Hematopoietic multipotent progenitor cell treated with erythropoietin and hydrocortisone succinate and interleukin-3 and kit ligand, for 15 days (in vitro differentiated cells): ENCODE measurements around the gene IBA57.
"Not testable (repeated sequence)": the region's sequence is repeated elsewhere in the genome, so short reads cannot be mapped to it uniquely, and the experiment has no call there.

Experiments used
- DNase-seq: peaks from one replicate; pipeline ENCODE4 v3.0.0-alpha.2; 2015; ENCODE audit warnings: low spot score

Gene IBA57

GRCh38 chr1:228212966-228213844 is 47.6 kb downstream of the IBA57 start:
- DNase-seq, result peak; percentile 90

DNA sequence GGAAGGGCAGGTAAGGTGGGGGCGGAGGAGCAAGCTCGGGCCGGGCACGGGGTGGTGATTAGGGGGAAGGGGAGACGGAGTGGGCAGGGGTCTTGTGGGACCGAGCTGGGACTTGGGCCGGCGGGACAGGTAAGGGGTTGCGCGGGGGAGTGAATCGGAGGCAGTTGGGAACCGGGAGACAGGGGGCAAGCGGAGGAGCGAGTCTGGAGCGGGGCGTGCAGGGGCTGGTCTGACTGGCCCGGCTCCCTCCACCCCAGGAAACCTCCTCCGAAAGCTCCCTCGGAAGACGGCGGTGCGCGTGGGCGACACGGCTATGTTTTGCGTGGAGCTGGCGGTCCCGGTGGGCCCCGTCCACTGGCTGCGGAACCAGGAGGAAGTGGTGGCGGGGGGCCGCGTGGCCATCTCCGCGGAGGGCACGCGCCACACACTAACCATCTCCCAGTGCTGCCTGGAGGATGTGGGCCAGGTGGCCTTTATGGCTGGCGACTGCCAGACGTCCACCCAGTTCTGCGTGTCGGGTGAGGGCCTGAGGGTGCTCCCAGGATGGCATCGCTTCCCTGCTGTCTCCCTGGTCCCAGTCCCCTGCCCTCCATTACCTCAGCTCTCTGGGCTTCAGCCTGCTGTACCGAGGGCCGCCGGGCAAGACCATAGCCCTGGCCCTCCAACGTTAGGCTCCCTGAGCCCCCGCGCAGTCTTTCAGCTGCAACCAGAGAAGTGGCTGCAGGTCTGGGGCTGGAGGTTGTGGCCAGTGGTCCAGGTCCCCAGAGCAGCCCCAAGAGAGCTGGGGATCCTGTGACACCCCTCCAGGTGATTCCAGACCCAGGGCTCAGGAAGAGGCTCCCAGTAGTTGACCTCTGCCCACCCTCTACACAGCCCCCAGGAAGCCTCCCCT is 48.6 kb downstream of the IBA57 start:
- DNase-seq, result no peak

DNA sequence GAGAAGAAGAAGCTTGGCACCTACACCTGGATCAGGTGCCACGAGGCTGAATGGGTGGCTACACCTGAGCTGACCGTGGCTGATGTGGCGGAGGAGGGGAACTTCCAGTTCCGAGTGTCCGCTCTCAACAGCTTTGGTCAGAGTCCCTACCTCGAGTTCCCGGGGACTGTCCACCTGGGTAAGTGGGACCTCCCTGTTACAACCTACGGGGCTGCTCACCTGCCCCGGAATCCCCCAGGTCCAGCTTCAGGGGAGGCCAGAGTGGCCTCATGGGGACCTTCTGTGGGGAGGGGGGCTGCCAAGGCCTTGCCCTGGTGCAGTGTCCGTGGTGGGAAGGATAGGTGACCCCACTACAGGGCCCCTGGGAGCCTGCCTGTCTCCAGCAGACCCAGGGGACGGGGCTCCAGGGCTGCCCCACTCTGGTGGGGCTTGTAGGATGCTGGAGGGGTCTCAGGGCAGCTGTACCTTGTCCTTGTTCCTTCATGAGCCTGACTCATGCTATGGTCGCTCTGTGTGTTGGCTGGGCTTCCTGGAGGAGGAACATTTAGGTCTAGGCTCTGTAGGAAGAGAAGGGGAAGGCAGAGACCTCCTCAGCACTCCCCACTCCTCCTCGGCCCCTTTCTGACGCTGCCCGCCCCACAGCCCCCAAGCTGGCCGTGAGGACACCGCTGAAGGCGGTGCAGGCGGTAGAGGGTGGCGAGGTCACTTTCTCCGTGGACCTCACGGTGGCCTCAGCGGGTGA is 49.5 kb downstream of the IBA57 start:
- no peak for DNase-seq

DNA sequence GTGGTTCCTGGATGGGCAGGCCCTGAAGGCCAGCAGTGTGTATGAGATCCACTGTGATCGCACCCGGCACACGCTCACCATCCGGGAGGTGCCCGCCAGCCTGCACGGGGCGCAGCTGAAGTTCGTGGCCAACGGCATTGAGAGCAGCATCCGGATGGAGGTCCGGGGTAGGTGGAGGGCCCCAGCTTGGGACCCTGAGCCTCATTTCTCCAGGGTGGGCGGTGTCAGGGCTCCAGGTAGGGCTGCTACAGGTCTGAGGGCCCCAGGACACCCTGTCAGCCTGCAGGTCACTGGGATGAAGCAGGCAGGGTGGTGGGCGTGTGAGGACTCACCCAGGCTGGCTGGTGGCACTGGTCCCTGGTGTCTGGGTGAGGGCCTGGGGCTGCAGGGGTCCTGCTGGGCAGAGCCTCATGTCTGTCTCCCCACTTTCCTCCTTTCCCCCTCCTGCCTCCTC is 50.1 kb downstream of the IBA57 start:
- DNase-seq, result no peak

- DNase-seq, result no peak
Measured at GRCh38 chr1:228216371-228217320, 51.0 kb downstream of the IBA57 start.

- DNase-seq, result no peak
Measured at GRCh38 chr1:228217551-228218344, 52.1 kb downstream of the IBA57 start.

DNA sequence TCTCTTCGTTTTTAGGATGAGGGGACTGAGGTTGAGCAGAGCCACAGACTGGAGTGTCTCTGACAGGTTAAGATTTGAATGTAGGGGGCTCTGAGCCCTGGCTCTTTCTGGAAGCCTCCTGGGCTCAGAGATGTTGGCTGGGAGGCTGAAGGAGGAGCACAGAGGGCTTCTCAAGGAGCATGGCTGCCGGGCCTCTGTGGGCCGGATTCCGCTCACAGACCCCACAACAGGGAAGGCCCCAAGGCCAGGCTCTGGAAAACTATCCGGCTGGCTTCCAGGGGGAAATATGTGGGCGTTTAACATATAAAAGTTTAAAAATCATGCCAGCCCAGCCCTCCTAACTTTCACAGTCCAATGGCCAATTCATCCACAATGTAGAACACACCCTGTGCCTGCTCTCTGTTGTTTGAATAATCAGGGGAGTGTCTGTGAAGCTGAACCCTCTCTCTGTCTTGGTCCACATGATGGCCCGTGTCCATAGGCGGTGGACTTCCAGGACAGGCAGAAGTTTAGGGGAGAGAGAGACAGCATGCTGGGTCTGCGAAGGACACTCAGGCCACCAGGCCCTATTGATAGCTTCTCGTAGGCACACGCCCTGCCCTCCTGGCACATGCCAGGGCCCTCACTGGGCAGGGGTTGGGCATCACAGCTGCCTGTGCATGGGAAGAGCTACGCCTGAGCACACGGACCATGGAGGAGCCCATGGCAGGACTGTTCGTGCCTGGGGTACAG is 53.1 kb downstream of the IBA57 start:
- no peak for DNase-seq

- no peak for DNase-seq
Measured at GRCh38 chr1:228219245-228219961, 53.8 kb downstream of the IBA57 start.

- no peak for DNase-seq
Measured at GRCh38 chr1:228219962-228220780, 54.6 kb downstream of the IBA57 start.

DNA sequence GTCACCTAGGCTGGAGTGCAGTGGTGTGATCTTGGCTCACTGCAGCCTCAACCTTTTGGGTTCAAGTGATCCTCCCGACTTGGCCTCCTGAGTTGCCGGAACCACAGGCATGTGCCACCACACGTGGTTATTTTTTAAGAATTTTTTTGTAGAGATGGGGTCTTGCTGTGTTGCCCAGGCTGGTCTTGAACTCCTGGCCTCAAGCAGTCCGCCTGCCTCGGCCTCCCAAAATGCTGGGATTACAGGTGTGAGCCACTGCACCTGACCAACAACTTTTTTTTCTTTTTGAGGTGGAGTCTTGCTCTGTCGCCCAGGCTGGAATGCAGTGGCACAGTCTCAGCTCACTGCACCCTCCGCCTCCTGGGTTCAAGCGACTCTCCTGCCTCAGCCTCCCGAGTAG is 55.5 kb downstream of the IBA57 start:
- not testable (repeated sequence) for DNase-seq

DNA sequence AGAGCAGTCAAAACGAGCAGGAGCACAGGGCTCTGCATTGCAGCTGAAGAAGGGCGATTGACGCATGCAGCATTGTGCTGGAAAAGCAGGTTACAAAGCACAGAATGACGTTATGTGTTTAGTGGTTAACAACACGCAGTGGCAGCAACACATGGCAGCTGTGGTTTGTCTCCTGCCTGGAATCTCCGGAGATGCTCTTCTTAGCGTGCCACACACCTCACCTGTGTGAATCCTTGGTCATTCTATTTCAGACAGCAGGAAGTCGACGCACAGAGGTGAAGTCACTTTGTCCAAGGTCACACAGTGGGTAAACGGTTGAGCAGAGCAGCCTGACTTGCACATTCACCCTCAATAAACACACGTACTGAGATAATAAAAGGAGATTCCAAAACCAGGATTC is 56.9 kb downstream of the IBA57 start:
- DNase-seq, result no peak

GRCh38 chr1:228224198-228225164 is 58.9 kb downstream of the IBA57 start:
- no peak for DNase-seq

DNA sequence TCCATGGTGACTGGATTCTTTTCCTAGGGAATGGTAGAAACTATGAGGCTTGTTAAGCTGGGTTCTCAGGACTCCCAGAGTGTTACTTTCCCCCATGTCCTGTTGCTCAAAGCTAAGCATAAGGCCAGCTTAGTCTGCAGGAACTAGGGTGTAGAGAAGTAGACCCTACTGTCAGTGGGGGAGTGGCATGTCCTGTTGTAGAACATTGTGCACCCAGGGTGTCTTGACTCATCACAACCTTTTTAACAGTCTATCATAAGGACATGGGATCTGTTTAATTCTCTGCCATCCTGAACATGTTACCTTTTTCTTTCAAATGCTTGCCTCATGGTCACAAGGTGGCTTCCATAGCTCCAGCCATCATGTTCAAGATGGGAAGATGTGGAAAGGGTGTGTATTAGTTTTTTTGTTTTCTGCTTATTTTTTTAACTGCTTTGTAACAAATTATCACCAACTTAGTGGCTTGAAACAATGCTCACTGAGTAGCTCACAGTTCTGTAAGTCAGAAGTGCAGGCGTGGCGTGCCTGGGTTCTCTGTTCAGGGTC is 59.6 kb downstream of the IBA57 start:
- DNase-seq, result no peak

DNA sequence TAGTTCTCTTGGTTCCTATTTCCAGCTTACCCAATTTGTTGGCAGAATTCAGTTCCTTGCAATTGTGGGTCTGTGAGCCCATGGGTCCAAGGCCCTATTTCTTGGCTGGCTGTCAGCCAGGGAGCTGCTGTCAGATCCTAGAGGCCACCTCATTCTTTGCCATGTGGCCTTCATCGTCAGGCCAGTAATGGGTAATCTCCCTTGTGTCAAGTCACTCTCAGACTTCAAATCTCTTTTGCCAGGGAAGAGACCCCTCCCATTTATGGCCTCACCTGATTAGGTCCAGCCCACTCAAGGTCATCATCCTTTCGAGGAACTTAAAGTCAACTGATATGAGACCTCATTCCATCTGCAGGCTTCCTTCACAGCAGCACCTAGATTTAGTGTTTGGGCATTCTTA is 60.1 kb downstream of the IBA57 start:
- no peak for DNase-seq

DNA sequence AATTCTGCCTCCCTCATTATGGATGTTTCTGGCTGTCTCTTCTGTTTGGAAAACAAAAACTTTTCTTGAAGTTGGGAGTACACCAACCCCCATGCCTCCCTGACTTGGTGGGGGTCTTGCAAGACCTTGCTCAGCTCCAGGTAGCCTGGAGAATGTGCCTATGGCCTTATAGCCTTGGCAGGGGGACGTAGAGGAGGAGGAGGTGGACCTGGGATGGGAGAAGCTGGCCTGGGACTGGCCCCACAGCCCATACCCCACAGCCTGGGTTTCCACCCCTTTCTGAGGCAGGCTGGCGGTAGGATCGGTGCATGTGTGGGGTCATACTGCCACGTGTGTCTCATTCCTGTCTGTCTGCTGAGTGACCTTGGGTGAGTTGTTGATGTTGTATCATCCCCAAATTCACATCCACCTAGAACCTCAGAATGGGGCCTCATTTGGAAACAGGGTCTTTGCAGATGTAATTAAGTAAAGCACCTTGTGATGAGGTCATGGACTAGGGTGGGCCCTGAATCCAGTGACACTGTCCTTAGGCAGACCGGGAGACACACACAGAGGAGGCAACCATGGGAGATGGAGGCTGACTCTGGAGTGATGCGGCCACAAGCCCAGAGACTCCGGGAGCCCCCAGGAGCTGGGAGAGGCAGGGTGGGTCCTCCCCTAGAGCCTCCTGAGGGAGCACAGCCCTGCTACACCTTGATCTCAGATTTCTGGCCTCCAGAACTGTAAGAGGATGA is 60.7 kb downstream of the IBA57 start:
- no peak for DNase-seq
